Middle frontal gyrus (tissue), 1 donor: ENCODE results near the gene RAB6C.
A peak's percentile ranks its signal among the peaks of the same experiment; 100 is the strongest.
"Not testable (repeated sequence)": the region's sequence is repeated elsewhere in the genome, so short reads cannot be mapped to it uniquely, and the experiment has no call there.

Experiments
- DNase-seq: peaks from one replicate; pipeline ENCODE4 v3.0.0-alpha.2; 2015; ENCODE audit warnings: low spot score; ENCODE audit errors: extremely low spot score

The RAB6C gene

DNA sequence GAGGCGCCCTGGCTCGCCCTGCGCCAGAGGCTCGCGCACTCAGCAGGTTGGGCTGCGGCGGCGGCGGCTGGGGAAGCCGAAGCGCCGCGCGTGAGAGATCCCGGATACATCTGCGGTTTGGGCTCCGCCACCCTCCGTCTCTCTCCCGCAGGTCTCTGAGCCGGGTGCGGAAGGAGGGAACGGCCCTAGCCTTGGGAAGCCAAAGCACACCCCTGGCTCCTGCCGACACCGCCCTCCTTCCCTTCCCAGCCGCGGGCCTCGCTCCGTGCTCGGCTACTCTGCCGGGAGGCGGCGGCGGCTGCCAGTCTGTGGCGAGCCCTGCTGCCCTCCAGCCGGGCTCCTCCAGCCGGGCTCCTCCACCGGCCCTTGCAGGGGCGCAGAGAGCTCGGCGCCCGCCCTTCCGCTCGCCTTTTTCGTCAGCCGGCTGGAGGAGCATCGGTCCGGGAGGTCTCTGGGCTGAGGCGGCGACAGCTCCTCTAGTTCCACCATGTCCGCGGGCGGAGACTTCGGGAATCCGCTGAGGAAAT lies at the start of gene RAB6C:
RAB6C (plus strand) TSS at position 38 of the 527 bp plus-strand sequence; CDS start at position 488, 450 bp downstream.
- not testable (repeated sequence) for DNase-seq

GRCh38 chr2:129930451-129930850 lies 49.0 kb upstream of the RAB6C start:
- DNase-seq: no peak

- not testable (repeated sequence) for DNase-seq
Observed at GRCh38 chr2:129933387-129933786, 46.1 kb upstream of the RAB6C start.

DNA sequence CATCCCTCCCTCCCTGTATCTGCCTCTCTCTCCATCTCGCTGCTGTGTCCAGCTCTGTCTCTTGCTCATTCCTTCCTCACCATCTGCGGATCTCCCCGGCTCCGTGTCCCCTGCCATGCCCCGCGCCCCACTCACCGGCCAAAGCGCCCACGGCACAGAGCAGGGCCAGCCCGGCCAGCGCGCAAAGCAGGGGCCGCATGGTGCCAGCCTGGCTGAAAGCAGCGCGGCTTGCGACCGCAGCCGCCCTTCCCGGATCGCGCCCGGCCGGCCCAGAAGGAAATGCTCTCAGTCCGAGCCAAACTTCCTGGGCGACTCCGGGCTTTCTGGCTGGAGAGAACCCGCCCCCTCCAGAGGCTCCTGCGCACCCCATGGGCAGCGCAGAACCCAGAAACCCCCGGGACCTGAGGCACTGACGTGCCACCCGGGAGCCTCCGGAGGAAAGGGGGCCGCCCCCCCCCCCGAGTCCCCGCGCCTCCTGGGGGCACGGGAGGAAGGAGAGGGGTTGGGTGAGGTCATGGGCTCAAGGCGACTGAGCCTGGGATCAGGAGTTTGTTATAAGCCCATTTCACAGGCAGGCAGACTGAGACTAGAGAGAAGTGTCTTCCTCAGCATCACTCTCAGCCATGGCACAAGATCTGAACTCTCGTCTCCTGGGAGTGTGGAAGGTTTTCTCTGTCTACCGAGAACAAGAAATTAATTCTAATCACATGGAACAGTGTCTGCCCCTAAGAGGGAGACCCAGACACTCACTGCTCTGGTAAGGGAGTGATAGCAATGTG lies 45.2 kb upstream of the RAB6C start:
- DNase-seq: no peak

DNA sequence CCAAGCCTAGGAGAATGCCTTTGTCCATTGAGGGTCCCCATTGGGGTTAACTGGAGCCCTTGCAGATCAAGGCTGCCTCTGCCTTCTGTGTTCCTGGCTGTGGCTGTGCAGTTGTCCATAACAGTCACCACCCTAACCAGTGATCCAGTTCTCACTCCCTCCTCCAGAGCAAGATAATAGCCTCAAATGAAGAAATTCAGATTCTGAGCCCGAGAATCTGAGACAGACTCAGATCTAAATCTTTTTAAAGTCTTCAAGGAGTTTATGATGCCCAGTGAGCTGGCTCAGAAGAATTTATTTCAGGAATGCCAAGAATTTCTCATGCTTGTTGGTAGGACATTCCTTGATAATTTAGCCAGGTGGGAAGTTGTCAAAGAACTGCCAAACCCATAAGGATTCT lies 44.3 kb upstream of the RAB6C start:
- DNase-seq: no peak

DNA sequence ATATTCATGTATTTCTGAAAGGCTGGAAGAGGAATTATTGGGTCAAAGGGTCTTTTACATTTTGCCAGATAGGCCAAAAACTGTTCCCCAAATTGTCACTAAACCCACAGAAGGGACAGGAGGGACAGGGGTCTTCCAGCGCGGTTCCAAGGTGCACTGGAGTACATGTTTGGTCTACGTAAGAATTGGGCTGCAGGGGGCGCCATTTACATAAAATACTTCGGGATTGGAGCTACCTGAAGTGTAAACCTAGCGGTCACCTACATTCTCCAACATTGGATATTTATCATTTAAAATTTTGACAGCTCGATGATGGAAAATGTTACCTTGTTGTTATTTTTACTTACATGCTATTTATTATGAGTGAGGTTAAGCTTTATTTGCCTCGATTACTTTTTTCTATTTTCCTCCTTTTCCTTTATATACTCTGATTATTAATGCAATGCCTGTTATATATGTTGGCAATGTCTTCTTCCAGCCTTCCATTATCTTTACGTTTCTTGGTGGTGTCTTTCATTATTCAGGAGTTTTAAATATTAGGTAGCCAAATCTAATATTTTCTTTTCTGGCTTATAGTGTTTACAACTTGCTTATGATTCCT lies 43.0 kb upstream of the RAB6C start:
- DNase-seq: no peak

DNA sequence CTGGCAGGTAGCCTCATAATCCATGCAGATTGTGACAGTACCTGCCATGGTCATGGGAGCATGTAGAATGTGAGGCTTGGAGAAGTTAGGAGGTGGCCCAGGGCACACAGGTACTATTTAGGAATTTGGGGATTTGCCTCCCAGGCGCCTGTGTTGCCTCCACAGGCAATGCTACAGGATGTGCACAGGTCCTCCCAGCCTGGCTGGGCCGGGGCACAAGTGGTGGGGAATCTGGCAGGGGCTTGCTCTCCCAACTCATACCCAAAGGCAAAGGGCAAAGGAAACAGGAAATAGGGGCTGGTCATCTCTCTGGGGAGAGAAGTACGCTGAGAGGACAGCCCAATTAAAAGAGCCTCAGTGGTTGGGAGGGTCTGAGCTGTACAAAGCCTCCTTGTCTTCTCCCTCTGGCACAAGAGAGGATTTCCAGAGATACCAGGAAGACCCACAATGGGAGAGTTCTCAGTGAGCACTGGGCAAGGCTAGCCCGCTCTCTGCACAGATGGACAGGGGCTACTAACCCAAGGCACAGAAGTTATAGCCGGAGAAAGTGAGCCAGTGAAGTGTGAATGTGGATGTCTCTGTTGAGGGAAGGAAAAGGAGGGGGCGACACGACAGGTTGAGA lies 40.5 kb upstream of the RAB6C start:
- DNase-seq: peak; percentile 24

DNA sequence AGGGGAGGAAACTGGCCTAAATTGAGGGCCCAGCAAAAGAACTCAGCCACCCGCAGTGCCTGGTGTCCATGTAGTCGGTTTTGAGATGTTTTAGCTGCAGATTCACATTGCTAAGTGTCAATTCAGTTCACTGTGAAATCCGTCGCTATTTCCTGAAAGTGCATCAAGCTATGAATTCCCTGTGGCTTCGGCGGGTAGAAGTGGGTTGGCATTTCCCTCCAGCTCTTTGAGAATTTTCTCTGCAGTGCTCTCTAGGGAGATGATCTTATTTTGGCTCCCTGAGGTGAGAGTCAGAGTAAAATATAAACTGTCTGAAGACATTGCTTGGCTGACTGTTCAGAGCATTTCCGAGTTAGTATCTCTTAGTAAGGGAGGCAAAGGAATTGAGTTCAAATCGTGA lies 36.0 kb upstream of the RAB6C start:
- DNase-seq: not testable (repeated sequence)

DNA sequence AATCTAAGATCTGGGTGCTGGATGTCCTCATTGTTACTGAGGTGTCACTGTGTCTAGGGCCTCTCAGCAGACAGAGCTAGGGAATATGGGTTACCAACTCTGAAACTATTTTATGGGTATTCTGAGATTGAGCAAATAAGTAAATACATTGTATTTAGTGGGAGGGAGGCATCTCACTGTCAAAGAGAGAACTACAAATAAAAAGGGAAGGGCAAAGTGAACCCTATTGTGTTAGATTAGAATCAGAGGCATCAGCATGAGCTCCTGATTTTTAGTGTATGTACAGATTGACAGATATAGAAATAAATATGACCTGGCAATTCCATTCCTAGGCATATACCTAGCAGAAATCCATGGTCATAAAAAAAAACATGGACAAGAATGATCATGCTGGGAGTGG lies 33.9 kb upstream of the RAB6C start:
- no peak for DNase-seq

DNA sequence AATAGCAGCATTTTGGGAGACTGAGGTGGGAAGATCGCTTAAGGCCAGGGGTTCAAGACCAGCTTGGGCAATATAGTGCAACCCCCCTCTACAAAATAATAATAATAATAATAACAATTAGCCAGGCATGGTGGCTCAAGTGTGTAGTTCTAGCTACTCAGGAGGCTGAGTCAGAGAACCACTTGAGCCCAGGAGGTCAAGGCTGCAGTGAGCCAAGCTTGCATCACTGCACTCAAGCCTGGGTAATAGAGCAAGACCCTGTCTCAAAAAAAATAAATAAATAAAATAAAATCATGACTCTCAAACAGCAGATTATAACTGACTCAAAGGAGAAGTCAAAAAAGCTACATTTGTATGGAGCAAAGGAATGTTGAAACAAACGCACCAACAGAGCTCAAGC lies 31.8 kb upstream of the RAB6C start:
- DNase-seq: not testable (repeated sequence)

- not testable (repeated sequence) for DNase-seq
Observed at GRCh38 chr2:129956171-129956570, 23.3 kb upstream of the RAB6C start.

DNA sequence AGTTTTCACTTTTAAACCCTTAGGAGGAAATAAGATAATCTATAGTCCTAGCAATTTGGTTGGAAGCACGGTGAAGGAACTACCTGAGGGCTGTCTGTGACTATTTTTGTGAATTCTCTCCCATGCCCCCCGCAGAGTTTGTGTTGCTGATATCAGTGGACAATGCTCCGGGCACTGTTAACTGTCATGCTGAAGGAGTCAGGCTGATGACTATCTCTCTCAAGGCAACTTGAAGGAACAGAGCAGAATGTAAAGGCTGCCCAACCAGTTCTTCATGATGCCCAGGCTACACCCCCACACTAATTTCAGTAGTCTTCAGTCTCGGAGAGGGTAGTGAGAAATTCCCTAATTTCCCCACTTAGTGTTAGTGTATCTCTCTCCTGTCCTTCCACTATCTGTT lies 21.6 kb upstream of the RAB6C start:
- DNase-seq: no peak

- not testable (repeated sequence) for DNase-seq
Observed at GRCh38 chr2:129958736-129959135, 20.7 kb upstream of the RAB6C start.

DNA sequence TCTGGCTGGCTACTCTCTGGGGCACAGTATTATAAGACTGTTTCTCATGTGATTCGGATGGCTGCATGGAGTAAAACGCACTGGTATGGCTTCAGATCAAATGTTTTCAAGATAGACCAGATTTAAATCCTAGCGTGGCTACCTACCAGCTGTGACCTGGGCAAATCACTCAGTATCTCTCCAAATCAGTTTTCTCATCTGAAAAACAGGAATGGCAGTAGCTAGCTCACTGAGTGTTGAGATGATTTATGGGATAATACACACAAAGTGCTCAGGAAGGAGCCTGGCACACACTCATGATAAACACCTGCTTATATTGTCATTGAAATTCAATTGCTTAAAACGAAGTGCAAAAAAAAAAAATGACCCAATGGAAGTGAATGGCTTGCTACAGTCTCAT lies 10.9 kb upstream of the RAB6C start:
- not testable (repeated sequence) for DNase-seq

DNA sequence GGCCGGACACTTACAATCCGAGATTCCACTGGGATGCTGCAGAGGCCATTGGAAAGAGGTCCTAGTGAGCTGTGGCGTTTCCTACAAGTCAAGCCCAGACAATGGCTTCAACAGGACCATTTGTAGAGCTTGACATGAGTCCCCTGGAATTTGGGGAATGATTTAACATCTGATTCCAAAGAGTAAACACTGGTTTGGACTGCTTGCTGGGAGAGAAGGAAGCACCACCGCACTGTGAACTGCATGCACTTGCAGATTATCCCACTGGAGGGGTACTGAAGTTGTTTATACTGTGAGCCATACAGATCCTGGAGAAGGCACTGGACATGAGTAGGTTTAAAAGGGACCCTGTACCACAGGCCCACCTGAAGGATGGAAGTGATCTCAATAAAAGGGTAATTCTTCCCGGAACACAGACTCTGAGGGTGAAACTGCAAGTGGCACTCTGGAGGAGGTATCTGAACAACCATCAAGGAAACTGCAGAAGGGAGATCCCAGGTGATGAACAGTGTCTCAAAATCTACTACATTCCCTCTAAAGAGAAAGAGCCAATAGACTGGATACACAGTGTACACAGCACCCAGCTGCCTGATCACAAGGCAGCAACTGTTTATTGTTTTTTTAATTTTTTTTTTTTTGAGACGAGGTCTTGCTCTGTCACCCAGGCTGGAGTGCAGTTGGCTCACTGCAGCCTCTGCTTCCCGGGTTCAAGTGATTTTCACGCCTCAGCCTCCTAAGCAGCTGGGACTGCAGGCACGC lies 4.3 kb upstream of the RAB6C start:
- no peak for DNase-seq

GRCh38 chr2:129976969-129977368 lies 2.5 kb upstream of the RAB6C start:
- not testable (repeated sequence) for DNase-seq

GRCh38 chr2:129977986-129978385 lies 1.5 kb upstream of the RAB6C start:
- DNase-seq: no peak

- not testable (repeated sequence) for DNase-seq
Observed at GRCh38 chr2:129980246-129980645, 780 bp downstream of the RAB6C start.

DNA sequence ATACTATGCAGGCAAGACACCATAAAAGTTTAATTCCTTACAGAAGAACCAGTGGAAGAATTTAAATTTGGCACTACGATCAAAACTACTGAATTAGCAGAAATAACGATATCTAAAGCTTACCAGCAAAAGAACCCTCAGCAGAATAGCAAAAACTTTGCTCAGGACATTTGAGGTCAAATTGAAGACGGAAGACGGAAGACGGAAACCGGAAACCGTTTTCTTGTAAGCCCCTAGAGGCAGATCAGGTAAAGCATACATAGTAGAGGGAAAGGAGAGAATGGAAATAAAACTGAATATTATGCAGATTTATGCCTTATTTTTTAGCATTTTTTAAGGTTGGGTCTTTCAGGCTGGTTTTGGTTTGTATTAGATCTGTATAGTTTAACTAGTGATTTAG lies 2.2 kb downstream of the RAB6C start:
- DNase-seq: not testable (repeated sequence)

DNA sequence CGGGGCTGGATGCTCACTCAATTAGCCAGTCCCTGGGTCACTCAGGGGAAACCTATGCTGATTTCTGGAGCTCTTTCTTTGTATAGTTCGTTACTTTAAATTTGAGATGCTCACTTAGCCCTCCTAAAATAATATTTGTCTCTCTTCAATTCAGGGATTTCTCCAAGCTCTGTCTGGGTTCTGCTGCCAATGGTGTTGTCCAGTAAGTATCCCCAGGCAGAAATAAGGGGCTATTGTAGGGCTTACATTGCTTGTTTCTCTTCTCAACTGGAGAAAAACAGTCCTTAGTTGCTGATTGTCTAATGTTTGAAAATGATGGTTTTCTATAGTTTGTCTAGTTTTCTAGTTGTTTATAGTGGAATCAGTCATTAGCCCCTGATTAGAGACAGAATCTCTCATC lies 5.0 kb downstream of the RAB6C start:
- no peak for DNase-seq

GRCh38 chr2:129992415-129993006 lies 13.0 kb downstream of the RAB6C start:
- not testable (repeated sequence) for DNase-seq
